GM23338 (cell line): ENCODE results near the gene MET. TPM values are rescaled to one million over a fixed set of nuclear protein-coding genes. Genes with fewer than 3 reads are reported as not detected.

Source experiments
- ATAC-seq: fragments of 200-7000 bp; cut with Tn5 transposase; 3 replicates; pipeline ENCODE4 v1.9.1; 2020
- DNase-seq: peaks from one replicate; pipeline ENCODE4 v3.0.0-alpha.2; 2015; ENCODE audit warnings: low spot score
- H2AFZ ChIP-seq: fragments of 200-600 bp; sonication (generic); 2 replicates; pipeline ENCODE4 v1.8.0; 2016; ENCODE audit warnings: antibody characterized with exemption, mild to moderate bottlenecking, moderate library complexity
- H3F3A ChIP-seq: fragments of 200-600 bp; sonication (generic); replicated peaks from 2 replicates; pipeline ENCODE4 v1.8.0; 2017; ENCODE audit warnings: antibody characterized with exemption, mixed run types, low read depth
- H3K27ac ChIP-seq: fragments of 200-600 bp; sonication (generic); 2 replicates; pipeline ENCODE4 v1.6.1; 2016; ENCODE audit warnings: low read depth
- H3K27me3 ChIP-seq: fragments of 200-600 bp; sonication (generic); 2 replicates; pipeline ENCODE4 v1.8.0; 2016; ENCODE audit warnings: mild to moderate bottlenecking, mixed run types, moderate library complexity; ENCODE audit not compliant: insufficient read depth
- H3K36me3 ChIP-seq: fragments of 200-600 bp; sonication (generic); 2 replicates; pipeline ENCODE4 v1.8.0; 2016; ENCODE audit warnings: mild to moderate bottlenecking; ENCODE audit not compliant: insufficient read depth
- H3K4me1 ChIP-seq: fragments of 200-600 bp; sonication (generic); 2 replicates; pipeline ENCODE4 v1.8.0; 2016; ENCODE audit warnings: mild to moderate bottlenecking, moderate library complexity; ENCODE audit not compliant: insufficient read depth
- H3K4me2 ChIP-seq: fragments of 200-600 bp; sonication (generic); 2 replicates; pipeline ENCODE4 v1.7.1; 2017; ENCODE audit warnings: mixed run types
- H3K4me3 ChIP-seq: fragments of 200-600 bp; sonication (generic); 2 replicates; pipeline ENCODE4 v1.6.1; 2016; ENCODE audit warnings: mixed run types
- H3K79me2 ChIP-seq: fragments of 200-600 bp; sonication (generic); replicated peaks from 2 replicates; pipeline ENCODE4 v1.8.0; 2017; ENCODE audit warnings: mild to moderate bottlenecking; ENCODE audit not compliant: insufficient read depth
- H3K9me2 ChIP-seq: fragments of 200-600 bp; sonication (generic); 2 replicates; pipeline ENCODE4 v1.8.0; 2017; ENCODE audit not compliant: insufficient read depth
- H4K20me1 ChIP-seq: fragments of 200-600 bp; sonication (generic); replicated peaks from 2 replicates; pipeline ENCODE4 v1.8.0; 2017; ENCODE audit warnings: mild to moderate bottlenecking; ENCODE audit not compliant: insufficient read depth
- H3K27ac Mint-ChIP-seq: 2 replicates; pipeline ENCODE4 v1.8.0; 2020; ENCODE audit warnings: inconsistent platforms, mild to moderate bottlenecking, moderate library complexity, mixed read lengths
- H3K27me3 Mint-ChIP-seq: 3 replicates; pipeline ENCODE4 v1.8.0; 2022; ENCODE audit warnings: low read depth, mild to moderate bottlenecking, moderate library complexity, mixed read lengths, inconsistent platforms; ENCODE audit not compliant: insufficient read depth, poor library complexity
- H3K36me3 Mint-ChIP-seq: 3 replicates; pipeline ENCODE4 v1.8.0; 2021; ENCODE audit warnings: low read depth, mild to moderate bottlenecking, inconsistent platforms, moderate library complexity, mixed read lengths
- H3K4me1 Mint-ChIP-seq: 3 replicates; pipeline ENCODE4 v1.8.0; 2020; ENCODE audit warnings: mild to moderate bottlenecking, inconsistent platforms, mixed read lengths
- H3K4me3 Mint-ChIP-seq: 3 replicates; pipeline ENCODE4 v1.8.0; 2021; ENCODE audit warnings: moderate library complexity, mild to moderate bottlenecking, inconsistent platforms, mixed read lengths
- H3K9me3 Mint-ChIP-seq: 3 replicates; pipeline ENCODE4 v1.8.0; 2020; ENCODE audit warnings: moderate library complexity, mild to moderate bottlenecking, inconsistent platforms, mixed read lengths
- CREB1 ChIP-seq: fragments of 250-450 bp; sonication (Bioruptor Pico); IDR thresholded peaks from 2 replicates; pipeline ENCODE4 v1.5.0; 2020; ENCODE audit warnings: low read depth, mild to moderate bottlenecking, moderate library complexity
- EZH2 ChIP-seq: fragments of 200-600 bp; sonication (generic); IDR thresholded peaks from one replicate; pipeline ENCODE4 v1.8.0; 2017; ENCODE audit warnings: antibody characterized with exemption, mild to moderate bottlenecking, low read depth; ENCODE audit not compliant: unreplicated experiment
- EZH2phosphoT487 ChIP-seq: fragments of 200-600 bp; sonication (generic); IDR thresholded peaks from one replicate; pipeline ENCODE4 v1.8.1; 2018; ENCODE audit warnings: antibody characterized with exemption; ENCODE audit not compliant: unreplicated experiment
- JUNB ChIP-seq: IDR thresholded peaks from one replicate; pipeline ENCODE4 v1.6.1; 2016; ENCODE audit warnings: antibody characterized with exemption; ENCODE audit not compliant: unreplicated experiment
- NANOG ChIP-seq: IDR thresholded peaks from 2 replicates; pipeline ENCODE4 v1.6.1; 2016; ENCODE audit warnings: antibody characterized with exemption, borderline replicate concordance
- POLR2AphosphoS5 ChIP-seq: IDR thresholded peaks from 2 replicates; pipeline ENCODE4 v1.6.1; 2016; ENCODE audit warnings: antibody characterized with exemption, low read depth
- STAT1 ChIP-seq: IDR thresholded peaks from one replicate; pipeline ENCODE4 v1.6.1; 2016; ENCODE audit warnings: antibody characterized with exemption; ENCODE audit not compliant: unreplicated experiment
- ZNF114 ChIP-seq: fragments of 250-450 bp; sonication (Bioruptor Pico); IDR thresholded peaks from 2 replicates; pipeline ENCODE4 v1.5.0; 2020; ENCODE audit warnings: mild to moderate bottlenecking, moderate library complexity
- ZNF331 ChIP-seq: fragments of 250-450 bp; sonication (Bioruptor Pico); IDR thresholded peaks from 2 replicates; pipeline ENCODE4 v1.5.0; 2020; ENCODE audit warnings: low read depth, mild to moderate bottlenecking, moderate library complexity
- polyA plus RNA-seq: library from polyadenylated mRNA; unstranded; fragments of >200 nt; fragmentation: Nextera tagmentation; extraction: Ambion mirVana; gene quantifications from 2 replicates; pipeline ENCODE4 v1.2.1, GENCODE V29; 2016
- total RNA-seq: library from RNA; depleted of rRNA; stranded (reverse); fragments of >200 nt; shearing (Covaris generic); gene quantifications from 2 replicates; pipeline ENCODE4 v1.2.3, GENCODE V29; 2014
- TF ChIP-seq, protein P1 (sequence below): IDR thresholded peaks from 2 replicates; pipeline ENCODE4 v1.6.1; 2016; ENCODE audit warnings: antibody characterized with exemption
- TF ChIP-seq, protein P2 (sequence below), 2 experiments: fragments of 200-600 bp in 1 of 2; sonication (generic) in 1 of 2; conservative IDR thresholded peaks; 2 replicates each; pipeline versions ENCODE4 v1.5.1 to v1.6.1; 2016 to 2017; ENCODE audit warnings: antibody characterized with exemption in 2 of 2, low read depth in 2 of 2, mild to moderate bottlenecking in 2 of 2, moderate library complexity in 1 of 2
- TF ChIP-seq, protein P3 (sequence below): fragments of 250-450 bp; sonication (Bioruptor Pico); IDR thresholded peaks from 2 replicates; pipeline ENCODE4 v1.5.0; 2020; ENCODE audit warnings: mild to moderate bottlenecking, moderate library complexity

MET gene
- total and polyA plus RNA-seq, 2 experiments from 2014 or later = 4.8 to 23.1 TPM

DNA sequence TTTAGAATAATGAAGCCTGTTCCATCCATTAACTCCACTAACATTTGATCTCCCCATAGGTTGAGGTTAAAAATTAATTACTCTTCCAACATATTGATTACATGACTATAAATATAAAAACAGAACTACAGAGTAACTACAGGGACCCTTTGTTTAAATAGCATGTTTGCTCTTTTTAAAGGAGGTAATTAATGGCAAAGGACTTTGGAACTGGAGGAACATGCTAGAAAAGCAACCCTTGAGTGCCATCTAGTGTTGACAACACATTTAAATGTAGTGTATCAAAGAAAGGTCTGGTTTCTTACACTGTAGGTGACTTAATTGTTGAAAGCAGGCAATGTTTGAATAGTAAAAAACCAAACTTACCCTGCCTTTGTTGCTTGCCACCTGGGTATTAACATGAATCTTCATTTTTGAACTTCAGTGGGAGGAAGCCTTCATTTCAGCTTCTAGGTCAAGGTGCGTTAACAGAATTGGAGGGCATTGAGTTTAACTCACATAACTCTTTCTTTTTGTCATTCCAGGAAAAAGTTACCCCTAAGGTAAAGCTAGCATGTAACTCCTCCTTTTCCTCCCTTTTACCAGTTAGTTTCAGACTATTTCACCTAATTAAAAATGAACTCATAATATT lies 137.8 kb downstream of the MET start (continued):
- TF ChIP-seq ZNF114 = no peak
- TF ChIP-seq STAT1 = no peak

DNA sequence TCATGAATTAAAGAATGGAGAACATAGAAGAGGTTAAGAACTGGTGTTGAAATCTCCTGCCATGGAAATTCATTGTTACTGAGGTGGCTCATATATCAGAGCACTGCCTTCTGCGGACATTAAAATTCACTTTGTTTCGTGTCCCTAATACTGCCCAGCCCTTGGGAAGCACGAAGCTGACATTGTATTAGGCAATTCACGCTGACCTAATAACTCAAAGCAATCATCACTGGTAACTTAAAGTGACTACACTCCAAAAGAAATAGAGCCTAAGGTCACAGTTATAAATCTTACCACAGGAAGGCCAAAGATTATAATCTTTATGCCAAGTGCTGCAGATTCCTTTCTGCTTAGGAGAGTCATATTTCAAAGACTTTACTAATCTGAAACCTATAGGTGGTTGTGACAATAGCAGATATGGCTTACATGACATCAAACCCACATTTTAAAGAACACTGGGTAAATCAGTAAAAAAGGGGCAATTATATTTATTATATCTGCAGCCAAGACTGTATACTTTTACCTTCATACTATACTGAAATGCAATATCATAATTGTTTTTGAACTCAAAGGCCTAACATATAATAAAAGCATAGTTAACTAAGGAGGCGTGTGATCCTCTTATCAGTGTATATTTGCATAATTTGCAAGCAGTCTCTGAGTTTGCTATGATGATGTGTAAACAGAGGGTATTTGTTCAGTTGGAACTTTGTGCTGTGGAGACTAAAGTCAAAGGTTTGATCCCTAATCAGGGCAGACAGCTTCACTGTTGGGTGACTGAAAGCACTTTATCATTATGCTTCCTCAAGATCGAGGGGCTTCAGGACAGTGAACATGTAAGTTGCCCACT lies 138.5 kb downstream of the MET start:
- Histone ChIP-seq H3K27me3 (no peaks in the 10 kb centered on the region), H4K20me1 (no peaks in the 10 kb centered on the region), H3K4me2 (no peak overlapping the region), H3K9me2 (no peaks in the 10 kb centered on the region), H3K27ac (no peak overlapping the region), H3F3A (no peaks in the 10 kb centered on the region), H3K79me2 (no peaks in the 10 kb centered on the region), H3K36me3 (no peaks in the 10 kb centered on the region), H2AFZ (no peak overlapping the region), H3K4me1 (peaks cover 13% of the 10 kb centered on the region; the same call in 1 of the 2 replicates), H3K4me3 (no peak overlapping the region)
- no peaks in the 10 kb centered on the region for H3K36me3 Mint-ChIP-seq
- ATAC-seq (peak; percentile 42; the same call in 2 of the 3 replicates), DNase-seq (no peak)
- H3K27ac Mint-ChIP-seq = no peak overlapping the region
- H3K4me3 Mint-ChIP-seq = no peak overlapping the region
- H3K27me3 Mint-ChIP-seq = no peaks in the 10 kb centered on the region
- peaks cover 34% of the 10 kb centered on the region for H3K4me1 Mint-ChIP-seq
- H3K9me3 Mint-ChIP-seq = no peaks in the 10 kb centered on the region
- TF ChIP-seq, protein P1, sequence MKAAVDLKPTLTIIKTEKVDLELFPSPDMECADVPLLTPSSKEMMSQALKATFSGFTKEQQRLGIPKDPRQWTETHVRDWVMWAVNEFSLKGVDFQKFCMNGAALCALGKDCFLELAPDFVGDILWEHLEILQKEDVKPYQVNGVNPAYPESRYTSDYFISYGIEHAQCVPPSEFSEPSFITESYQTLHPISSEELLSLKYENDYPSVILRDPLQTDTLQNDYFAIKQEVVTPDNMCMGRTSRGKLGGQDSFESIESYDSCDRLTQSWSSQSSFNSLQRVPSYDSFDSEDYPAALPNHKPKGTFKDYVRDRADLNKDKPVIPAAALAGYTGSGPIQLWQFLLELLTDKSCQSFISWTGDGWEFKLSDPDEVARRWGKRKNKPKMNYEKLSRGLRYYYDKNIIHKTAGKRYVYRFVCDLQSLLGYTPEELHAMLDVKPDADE = no peak
- TF ChIP-seq CREB1 (CRISPR knock-in tag) = no peak
- TF ChIP-seq, protein P2, sequence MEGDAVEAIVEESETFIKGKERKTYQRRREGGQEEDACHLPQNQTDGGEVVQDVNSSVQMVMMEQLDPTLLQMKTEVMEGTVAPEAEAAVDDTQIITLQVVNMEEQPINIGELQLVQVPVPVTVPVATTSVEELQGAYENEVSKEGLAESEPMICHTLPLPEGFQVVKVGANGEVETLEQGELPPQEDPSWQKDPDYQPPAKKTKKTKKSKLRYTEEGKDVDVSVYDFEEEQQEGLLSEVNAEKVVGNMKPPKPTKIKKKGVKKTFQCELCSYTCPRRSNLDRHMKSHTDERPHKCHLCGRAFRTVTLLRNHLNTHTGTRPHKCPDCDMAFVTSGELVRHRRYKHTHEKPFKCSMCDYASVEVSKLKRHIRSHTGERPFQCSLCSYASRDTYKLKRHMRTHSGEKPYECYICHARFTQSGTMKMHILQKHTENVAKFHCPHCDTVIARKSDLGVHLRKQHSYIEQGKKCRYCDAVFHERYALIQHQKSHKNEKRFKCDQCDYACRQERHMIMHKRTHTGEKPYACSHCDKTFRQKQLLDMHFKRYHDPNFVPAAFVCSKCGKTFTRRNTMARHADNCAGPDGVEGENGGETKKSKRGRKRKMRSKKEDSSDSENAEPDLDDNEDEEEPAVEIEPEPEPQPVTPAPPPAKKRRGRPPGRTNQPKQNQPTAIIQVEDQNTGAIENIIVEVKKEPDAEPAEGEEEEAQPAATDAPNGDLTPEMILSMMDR (conservative IDR thresholded peaks at IDR 0.05; ENCODE audit: low read depth in 2 of 2) = no peak
- no peak for TF ChIP-seq ZNF114
- TF ChIP-seq ZNF331 (CRISPR knock-in tag) = no peak
- no peak for TF ChIP-seq EZH2
- no peak for TF ChIP-seq NANOG
- TF ChIP-seq, protein P3, sequence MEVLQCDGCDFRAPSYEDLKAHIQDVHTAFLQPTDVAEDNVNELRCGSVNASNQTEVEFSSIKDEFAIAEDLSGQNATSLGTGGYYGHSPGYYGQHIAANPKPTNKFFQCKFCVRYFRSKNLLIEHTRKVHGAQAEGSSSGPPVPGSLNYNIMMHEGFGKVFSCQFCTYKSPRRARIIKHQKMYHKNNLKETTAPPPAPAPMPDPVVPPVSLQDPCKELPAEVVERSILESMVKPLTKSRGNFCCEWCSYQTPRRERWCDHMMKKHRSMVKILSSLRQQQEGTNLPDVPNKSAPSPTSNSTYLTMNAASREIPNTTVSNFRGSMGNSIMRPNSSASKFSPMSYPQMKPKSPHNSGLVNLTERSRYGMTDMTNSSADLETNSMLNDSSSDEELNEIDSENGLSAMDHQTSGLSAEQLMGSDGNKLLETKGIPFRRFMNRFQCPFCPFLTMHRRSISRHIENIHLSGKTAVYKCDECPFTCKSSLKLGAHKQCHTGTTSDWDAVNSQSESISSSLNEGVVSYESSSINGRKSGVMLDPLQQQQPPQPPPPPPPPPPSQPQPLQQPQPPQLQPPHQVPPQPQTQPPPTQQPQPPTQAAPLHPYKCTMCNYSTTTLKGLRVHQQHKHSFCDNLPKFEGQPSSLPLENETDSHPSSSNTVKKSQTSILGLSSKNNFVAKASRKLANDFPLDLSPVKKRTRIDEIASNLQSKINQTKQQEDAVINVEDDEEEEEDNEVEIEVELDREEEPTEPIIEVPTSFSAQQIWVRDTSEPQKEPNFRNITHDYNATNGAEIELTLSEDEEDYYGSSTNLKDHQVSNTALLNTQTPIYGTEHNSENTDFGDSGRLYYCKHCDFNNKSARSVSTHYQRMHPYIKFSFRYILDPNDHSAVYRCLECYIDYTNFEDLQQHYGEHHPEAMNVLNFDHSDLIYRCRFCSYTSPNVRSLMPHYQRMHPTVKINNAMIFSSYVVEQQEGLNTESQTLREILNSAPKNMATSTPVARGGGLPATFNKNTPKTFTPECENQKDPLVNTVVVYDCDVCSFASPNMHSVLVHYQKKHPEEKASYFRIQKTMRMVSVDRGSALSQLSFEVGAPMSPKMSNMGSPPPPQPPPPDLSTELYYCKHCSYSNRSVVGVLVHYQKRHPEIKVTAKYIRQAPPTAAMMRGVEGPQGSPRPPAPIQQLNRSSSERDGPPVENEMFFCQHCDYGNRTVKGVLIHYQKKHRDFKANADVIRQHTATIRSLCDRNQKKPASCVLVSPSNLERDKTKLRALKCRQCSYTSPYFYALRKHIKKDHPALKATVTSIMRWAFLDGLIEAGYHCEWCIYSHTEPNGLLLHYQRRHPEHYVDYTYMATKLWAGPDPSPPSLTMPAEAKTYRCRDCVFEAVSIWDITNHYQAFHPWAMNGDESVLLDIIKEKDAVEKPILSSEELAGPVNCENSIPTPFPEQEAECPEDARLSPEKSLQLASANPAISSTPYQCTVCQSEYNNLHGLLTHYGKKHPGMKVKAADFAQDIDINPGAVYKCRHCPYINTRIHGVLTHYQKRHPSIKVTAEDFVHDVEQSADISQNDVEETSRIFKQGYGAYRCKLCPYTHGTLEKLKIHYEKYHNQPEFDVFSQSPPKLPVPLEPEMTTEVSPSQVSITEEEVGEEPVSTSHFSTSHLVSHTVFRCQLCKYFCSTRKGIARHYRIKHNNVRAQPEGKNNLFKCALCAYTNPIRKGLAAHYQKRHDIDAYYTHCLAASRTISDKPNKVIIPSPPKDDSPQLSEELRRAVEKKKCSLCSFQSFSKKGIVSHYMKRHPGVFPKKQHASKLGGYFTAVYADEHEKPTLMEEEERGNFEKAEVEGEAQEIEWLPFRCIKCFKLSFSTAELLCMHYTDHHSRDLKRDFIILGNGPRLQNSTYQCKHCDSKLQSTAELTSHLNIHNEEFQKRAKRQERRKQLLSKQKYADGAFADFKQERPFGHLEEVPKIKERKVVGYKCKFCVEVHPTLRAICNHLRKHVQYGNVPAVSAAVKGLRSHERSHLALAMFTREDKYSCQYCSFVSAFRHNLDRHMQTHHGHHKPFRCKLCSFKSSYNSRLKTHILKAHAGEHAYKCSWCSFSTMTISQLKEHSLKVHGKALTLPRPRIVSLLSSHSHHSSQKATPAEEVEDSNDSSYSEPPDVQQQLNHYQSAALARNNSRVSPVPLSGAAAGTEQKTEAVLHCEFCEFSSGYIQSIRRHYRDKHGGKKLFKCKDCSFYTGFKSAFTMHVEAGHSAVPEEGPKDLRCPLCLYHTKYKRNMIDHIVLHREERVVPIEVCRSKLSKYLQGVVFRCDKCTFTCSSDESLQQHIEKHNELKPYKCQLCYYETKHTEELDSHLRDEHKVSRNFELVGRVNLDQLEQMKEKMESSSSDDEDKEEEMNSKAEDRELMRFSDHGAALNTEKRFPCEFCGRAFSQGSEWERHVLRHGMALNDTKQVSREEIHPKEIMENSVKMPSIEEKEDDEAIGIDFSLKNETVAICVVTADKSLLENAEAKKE (CRISPR knock-in tag) = no peak
- TF ChIP-seq STAT1 = no peak
- no peak for TF ChIP-seq JUNB
- no peak for TF ChIP-seq POLR2AphosphoS5
- TF ChIP-seq EZH2phosphoT487 = no peak
